Liver (tissue), 9 donors: ENCODE data around the gene KIF14. TPM values are rescaled to one million over a fixed set of nuclear protein-coding genes. Genes with fewer than 3 reads are reported as not detected.
A peak's percentile ranks its signal among the peaks of the same experiment; 100 is the strongest.

ENCODE experiments used
- DNase-seq: peaks from one replicate; pipeline ENCODE4 v3.0.0-alpha.2; 2017; ENCODE audit warnings: low spot score
- H3K27ac ChIP-seq, 2 donors: one replicate each; pipeline ENCODE4 v1.7.0; 2013; ENCODE audit warnings: inconsistent platforms in 2 of 2, low read length in 2 of 2, control low read depth in 1 of 2, low read depth in 1 of 2, mild to moderate bottlenecking in 1 of 2
- H3K27me3 ChIP-seq, 4 donors: one replicate each; pipeline versions ENCODE4 v1.6.1 to v1.7.0; 2013; ENCODE audit warnings: low read length in 3 of 4, inconsistent platforms in 1 of 4, mild to moderate bottlenecking in 1 of 4, moderate library complexity in 1 of 4; ENCODE audit not compliant: control insufficient read depth in 4 of 4, insufficient read depth in 4 of 4
- H3K36me3 ChIP-seq, 4 donors: one replicate each; pipeline versions ENCODE4 v1.6.1 to v1.7.0; 2013; ENCODE audit warnings: low read length in 3 of 4, mild to moderate bottlenecking in 3 of 4, low read depth in 1 of 4, moderate library complexity in 1 of 4; ENCODE audit not compliant: control insufficient read depth in 4 of 4, insufficient read depth in 3 of 4
- H3K4me1 ChIP-seq, 4 donors: one replicate each; pipeline versions ENCODE4 v1.6.1 to v1.7.0; 2013; ENCODE audit warnings: low read length in 3 of 4, mild to moderate bottlenecking in 3 of 4, moderate library complexity in 1 of 4; ENCODE audit not compliant: control insufficient read depth in 4 of 4, insufficient read depth in 4 of 4
- H3K4me3 ChIP-seq, 3 donors: one replicate each; pipeline versions ENCODE4 v1.6.1 to v1.7.0; 2013; ENCODE audit warnings: low read length in 3 of 3, control low read depth in 1 of 3, low read depth in 1 of 3, mild to moderate bottlenecking in 1 of 3
- H3K9ac ChIP-seq, 2 donors: one replicate each; pipeline ENCODE4 v1.7.0; 2013; ENCODE audit warnings: low read length in 2 of 2, mild to moderate bottlenecking in 2 of 2, moderate library complexity in 2 of 2, control low read depth in 1 of 2, low read depth in 1 of 2
- H3K9me3 ChIP-seq, 4 donors: one replicate each; pipeline versions ENCODE4 v1.6.1 to v1.7.0; 2013; ENCODE audit warnings: low read length in 3 of 4; ENCODE audit not compliant: control insufficient read depth in 4 of 4
- EGR1 ChIP-seq, 2 donors: IDR thresholded peaks; 2 replicates each; pipeline ENCODE4 v1.6.1; 2016 to 2018; ENCODE audit warnings: antibody characterized with exemption in 2 of 2, low read depth in 2 of 2
- FOXA1 ChIP-seq: IDR thresholded peaks from 2 replicates; pipeline ENCODE4 v1.6.1; 2016; ENCODE audit warnings: antibody characterized with exemption
- FOXA2 ChIP-seq: IDR thresholded peaks from 2 replicates; pipeline ENCODE4 v1.6.1; 2016; ENCODE audit warnings: antibody characterized with exemption
- GABPA ChIP-seq, 2 donors: IDR thresholded peaks in 1 of 2; conservative IDR thresholded peaks in 1 of 2; 2 replicates each; pipeline ENCODE4 v1.6.1; 2016; ENCODE audit warnings: antibody characterized with exemption in 2 of 2, mild to moderate bottlenecking in 1 of 2, moderate library complexity in 1 of 2
- HNF4A ChIP-seq, 2 donors: conservative IDR thresholded peaks; 2 replicates each; pipeline ENCODE4 v1.6.1; 2016; ENCODE audit warnings: antibody characterized with exemption in 2 of 2, mild to moderate bottlenecking in 2 of 2
- HNF4G ChIP-seq: IDR thresholded peaks from 2 replicates; pipeline ENCODE4 v1.6.1; 2016; ENCODE audit warnings: antibody characterized with exemption
- JUND ChIP-seq, 2 donors: IDR thresholded peaks; 2 replicates each; pipeline ENCODE4 v1.6.1; 2016; ENCODE audit warnings: antibody characterized with exemption in 2 of 2
- NR2F2 ChIP-seq: IDR thresholded peaks from 2 replicates; pipeline ENCODE4 v1.6.1; 2016; ENCODE audit warnings: antibody characterized with exemption
- RAD21 ChIP-seq, 2 donors: IDR thresholded peaks; 2 replicates each; pipeline ENCODE4 v1.6.1; 2016; ENCODE audit warnings: antibody characterized with exemption in 2 of 2, mild to moderate bottlenecking in 2 of 2
- RXRA ChIP-seq, 2 donors: IDR thresholded peaks; 2 replicates each; pipeline ENCODE4 v1.6.1; 2017 to 2018; ENCODE audit warnings: antibody characterized with exemption in 2 of 2, mild to moderate bottlenecking in 1 of 2
- SP1 ChIP-seq: IDR thresholded peaks from 2 replicates; pipeline ENCODE4 v1.6.1; 2018; ENCODE audit warnings: antibody characterized with exemption, mild to moderate bottlenecking
- YY1 ChIP-seq: IDR thresholded peaks from 2 replicates; pipeline ENCODE4 v1.6.1; 2016; ENCODE audit warnings: antibody characterized with exemption, mild to moderate bottlenecking
- whole genome bisulfite sequencing: extraction: QIAGEN DNeasy Blood & Tissue Kit; methylation state at CpG from one replicate; pipeline ENCODE4 v1.1.7; 2013; 5-methylcytosine and 5-hydroxymethylcytosine counted together
- polyA plus RNA-seq, 2 donors: library from polyadenylated mRNA; stranded (reverse) in 1 of 2; unstranded in 1 of 2; fragments of 200-250 nt in 1 of 2; fragments of >200 nt in 1 of 2; fragmentation: Nextera tagmentation in 1 of 2; extraction: Ambion mirVana in 1 of 2; gene quantifications; one replicate each; pipeline versions ENCODE4 v1.2.1 to v1.2.3, GENCODE V29; 2013 to 2015
- total RNA-seq, 2 donors: library from RNA; depleted of rRNA; stranded (reverse); fragments of >200 nt; gene quantifications; one replicate each; pipeline ENCODE4 v1.2.3, GENCODE V29; 2014
- TF ChIP-seq, protein P1 (sequence below): fragments of 150-350 bp; IDR thresholded peaks from 2 replicates; pipeline ENCODE4 v1.5.1; 2017; ENCODE audit warnings: improper control_type of control experiment, low read depth, low read length; ENCODE audit not compliant: missing input control
- TF ChIP-seq, protein P2 (sequence below): IDR thresholded peaks from 2 replicates; pipeline ENCODE4 v1.6.1; 2016; ENCODE audit warnings: antibody characterized with exemption, mild to moderate bottlenecking
- TF ChIP-seq, protein P3 (sequence below): IDR thresholded peaks from 2 replicates; pipeline ENCODE4 v1.6.1; 2016; ENCODE audit warnings: antibody characterized with exemption
- TF ChIP-seq, protein P4 (sequence below): IDR thresholded peaks from 2 replicates; pipeline ENCODE4 v1.6.1; 2016; ENCODE audit warnings: antibody characterized with exemption
- TF ChIP-seq, protein P5 (sequence below): IDR thresholded peaks from 2 replicates; pipeline ENCODE4 v1.6.1; 2016; ENCODE audit warnings: antibody characterized with exemption
- donor health status: healthy.
- donor health status: healthy.
- donor health status: healthy.
- donor health status: healthy.
- donor health status: healthy.

The KIF14 gene
- total and polyA plus RNA-seq, 4 donors: 0.13 to 8.8 (median 0.22) TPM

DNA sequence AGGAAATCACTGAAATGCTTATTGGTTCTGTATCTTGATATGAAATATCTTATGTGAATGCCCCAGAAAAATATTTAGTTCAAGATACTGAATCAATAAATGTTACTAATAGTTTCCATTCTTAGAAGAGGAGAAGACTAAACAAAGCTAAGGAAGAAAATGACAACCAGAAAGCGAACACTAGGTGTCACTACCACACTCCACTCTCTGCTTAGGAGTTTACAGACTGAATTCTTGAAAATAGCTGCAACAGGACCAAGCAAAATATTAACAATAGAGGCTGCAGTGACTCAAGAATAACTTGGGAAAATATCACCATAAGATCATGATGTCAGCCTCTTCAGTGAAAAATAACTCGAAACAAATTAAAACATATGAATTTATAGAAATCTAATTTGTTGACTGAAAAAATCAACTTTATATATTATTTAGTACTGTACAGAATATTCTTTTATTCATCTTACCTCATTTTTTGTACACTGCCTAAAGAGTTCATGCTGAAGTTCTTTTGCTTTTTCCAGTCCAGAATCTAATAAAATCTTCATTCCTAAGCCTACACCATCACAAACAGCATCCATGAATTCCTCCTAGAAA lies 61.6 kb downstream of the KIF14 start:
- WGBS: 62% methylated on average over 2 of the region's 2 CpGs
- Histone ChIP-seq H3K4me3 (no peak overlapping the region), H3K27ac (no peak overlapping the region), H3K36me3 (no peaks in the 10 kb centered on the region), H3K27me3 (no peaks in the 10 kb centered on the region), H3K9ac (no peak overlapping the region), H3K9me3 (no peaks in the 10 kb centered on the region), H3K4me1 (no peaks in the 10 kb centered on the region)
- peak; percentile 76 to 82 for TF ChIP-seq RAD21 (IDR thresholded peaks at IDR 0.05)
- TF ChIP-seq YY1: no peak
- no peak for TF ChIP-seq GABPA (IDR thresholded peaks at IDR 0.05 in 1 of 2, conservative IDR thresholded peaks at IDR 0.05 in 1 of 2)
- TF ChIP-seq, protein P1, sequence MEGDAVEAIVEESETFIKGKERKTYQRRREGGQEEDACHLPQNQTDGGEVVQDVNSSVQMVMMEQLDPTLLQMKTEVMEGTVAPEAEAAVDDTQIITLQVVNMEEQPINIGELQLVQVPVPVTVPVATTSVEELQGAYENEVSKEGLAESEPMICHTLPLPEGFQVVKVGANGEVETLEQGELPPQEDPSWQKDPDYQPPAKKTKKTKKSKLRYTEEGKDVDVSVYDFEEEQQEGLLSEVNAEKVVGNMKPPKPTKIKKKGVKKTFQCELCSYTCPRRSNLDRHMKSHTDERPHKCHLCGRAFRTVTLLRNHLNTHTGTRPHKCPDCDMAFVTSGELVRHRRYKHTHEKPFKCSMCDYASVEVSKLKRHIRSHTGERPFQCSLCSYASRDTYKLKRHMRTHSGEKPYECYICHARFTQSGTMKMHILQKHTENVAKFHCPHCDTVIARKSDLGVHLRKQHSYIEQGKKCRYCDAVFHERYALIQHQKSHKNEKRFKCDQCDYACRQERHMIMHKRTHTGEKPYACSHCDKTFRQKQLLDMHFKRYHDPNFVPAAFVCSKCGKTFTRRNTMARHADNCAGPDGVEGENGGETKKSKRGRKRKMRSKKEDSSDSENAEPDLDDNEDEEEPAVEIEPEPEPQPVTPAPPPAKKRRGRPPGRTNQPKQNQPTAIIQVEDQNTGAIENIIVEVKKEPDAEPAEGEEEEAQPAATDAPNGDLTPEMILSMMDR: peak; percentile 54
- peak in 1 of 2 donors; percentile 20 for TF ChIP-seq JUND (IDR thresholded peaks at IDR 0.05)
- no peak for TF ChIP-seq FOXA2
- TF ChIP-seq, protein P2, sequence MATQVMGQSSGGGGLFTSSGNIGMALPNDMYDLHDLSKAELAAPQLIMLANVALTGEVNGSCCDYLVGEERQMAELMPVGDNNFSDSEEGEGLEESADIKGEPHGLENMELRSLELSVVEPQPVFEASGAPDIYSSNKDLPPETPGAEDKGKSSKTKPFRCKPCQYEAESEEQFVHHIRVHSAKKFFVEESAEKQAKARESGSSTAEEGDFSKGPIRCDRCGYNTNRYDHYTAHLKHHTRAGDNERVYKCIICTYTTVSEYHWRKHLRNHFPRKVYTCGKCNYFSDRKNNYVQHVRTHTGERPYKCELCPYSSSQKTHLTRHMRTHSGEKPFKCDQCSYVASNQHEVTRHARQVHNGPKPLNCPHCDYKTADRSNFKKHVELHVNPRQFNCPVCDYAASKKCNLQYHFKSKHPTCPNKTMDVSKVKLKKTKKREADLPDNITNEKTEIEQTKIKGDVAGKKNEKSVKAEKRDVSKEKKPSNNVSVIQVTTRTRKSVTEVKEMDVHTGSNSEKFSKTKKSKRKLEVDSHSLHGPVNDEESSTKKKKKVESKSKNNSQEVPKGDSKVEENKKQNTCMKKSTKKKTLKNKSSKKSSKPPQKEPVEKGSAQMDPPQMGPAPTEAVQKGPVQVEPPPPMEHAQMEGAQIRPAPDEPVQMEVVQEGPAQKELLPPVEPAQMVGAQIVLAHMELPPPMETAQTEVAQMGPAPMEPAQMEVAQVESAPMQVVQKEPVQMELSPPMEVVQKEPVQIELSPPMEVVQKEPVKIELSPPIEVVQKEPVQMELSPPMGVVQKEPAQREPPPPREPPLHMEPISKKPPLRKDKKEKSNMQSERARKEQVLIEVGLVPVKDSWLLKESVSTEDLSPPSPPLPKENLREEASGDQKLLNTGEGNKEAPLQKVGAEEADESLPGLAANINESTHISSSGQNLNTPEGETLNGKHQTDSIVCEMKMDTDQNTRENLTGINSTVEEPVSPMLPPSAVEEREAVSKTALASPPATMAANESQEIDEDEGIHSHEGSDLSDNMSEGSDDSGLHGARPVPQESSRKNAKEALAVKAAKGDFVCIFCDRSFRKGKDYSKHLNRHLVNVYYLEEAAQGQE: no peak
- no peak for TF ChIP-seq RXRA (IDR thresholded peaks at IDR 0.05)
- TF ChIP-seq, protein P3, sequence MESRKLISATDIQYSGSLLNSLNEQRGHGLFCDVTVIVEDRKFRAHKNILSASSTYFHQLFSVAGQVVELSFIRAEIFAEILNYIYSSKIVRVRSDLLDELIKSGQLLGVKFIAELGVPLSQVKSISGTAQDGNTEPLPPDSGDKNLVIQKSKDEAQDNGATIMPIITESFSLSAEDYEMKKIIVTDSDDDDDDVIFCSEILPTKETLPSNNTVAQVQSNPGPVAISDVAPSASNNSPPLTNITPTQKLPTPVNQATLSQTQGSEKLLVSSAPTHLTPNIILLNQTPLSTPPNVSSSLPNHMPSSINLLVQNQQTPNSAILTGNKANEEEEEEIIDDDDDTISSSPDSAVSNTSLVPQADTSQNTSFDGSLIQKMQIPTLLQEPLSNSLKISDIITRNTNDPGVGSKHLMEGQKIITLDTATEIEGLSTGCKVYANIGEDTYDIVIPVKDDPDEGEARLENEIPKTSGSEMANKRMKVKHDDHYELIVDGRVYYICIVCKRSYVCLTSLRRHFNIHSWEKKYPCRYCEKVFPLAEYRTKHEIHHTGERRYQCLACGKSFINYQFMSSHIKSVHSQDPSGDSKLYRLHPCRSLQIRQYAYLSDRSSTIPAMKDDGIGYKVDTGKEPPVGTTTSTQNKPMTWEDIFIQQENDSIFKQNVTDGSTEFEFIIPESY: no peak
- DNase-seq: no peak

DNA sequence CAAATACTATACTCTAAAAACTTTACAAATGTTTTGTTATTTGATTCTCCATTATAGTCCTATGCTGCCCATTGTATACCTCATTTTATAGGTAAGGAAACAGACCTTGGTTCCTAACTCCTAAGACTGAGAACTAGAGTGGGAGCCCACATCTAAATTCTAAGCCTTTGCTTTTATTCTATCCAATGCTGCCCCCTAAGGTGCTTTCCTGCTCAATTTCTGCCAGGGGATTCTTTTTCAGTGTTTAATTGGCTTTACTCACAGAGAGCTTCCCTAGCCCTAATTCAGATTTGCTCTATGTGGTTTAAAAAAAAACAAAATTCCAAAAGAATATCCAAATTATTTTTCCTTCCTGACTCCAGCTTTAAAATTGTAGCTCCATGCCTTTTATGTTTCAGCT lies 64.5 kb downstream of the KIF14 start:
- DNase-seq: no peak
- no peak for TF ChIP-seq RAD21 (IDR thresholded peaks at IDR 0.05)
- TF ChIP-seq HNF4G: no peak
- no peak for TF ChIP-seq RXRA (IDR thresholded peaks at IDR 0.05)
- no peak for TF ChIP-seq JUND (IDR thresholded peaks at IDR 0.05)
- TF ChIP-seq GABPA (IDR thresholded peaks at IDR 0.05 in 1 of 2, conservative IDR thresholded peaks at IDR 0.05 in 1 of 2): no peak
- TF ChIP-seq NR2F2: no peak
- TF ChIP-seq, protein P4, sequence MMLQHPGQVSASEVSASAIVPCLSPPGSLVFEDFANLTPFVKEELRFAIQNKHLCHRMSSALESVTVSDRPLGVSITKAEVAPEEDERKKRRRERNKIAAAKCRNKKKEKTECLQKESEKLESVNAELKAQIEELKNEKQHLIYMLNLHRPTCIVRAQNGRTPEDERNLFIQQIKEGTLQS: no peak
- no peak for TF ChIP-seq EGR1 (IDR thresholded peaks at IDR 0.05; ENCODE audit: low read depth in 2 of 2)
- no peak for TF ChIP-seq HNF4A (conservative IDR thresholded peaks at IDR 0.05)
- TF ChIP-seq, protein P2: no peak
- TF ChIP-seq FOXA1: no peak
- no peak for TF ChIP-seq SP1
- TF ChIP-seq, protein P3: no peak
- TF ChIP-seq FOXA2: no peak
- TF ChIP-seq, protein P5, sequence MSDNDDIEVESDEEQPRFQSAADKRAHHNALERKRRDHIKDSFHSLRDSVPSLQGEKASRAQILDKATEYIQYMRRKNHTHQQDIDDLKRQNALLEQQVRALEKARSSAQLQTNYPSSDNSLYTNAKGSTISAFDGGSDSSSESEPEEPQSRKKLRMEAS: no peak
- H3K36me3 ChIP-seq: no peaks in the 10 kb centered on the region
- no peak overlapping the region for H3K4me3 ChIP-seq
- no peak overlapping the region for H3K9ac ChIP-seq
- no peaks in the 10 kb centered on the region for H3K4me1 ChIP-seq
- no peak overlapping the region for H3K27ac ChIP-seq
- H3K9me3 ChIP-seq: no peaks in the 10 kb centered on the region
- no peaks in the 10 kb centered on the region for H3K27me3 ChIP-seq
